Naive thymus-derived CD8-positive, alpha-beta T cell (primary cell): ENCODE measurements around the gene GATAD2A. TPM values are rescaled to one million over a fixed set of nuclear protein-coding genes. Genes with fewer than 3 reads are reported as not detected.
A peak's percentile ranks its signal among the peaks of the same experiment; 100 is the strongest.

Source experiments
- ATAC-seq, 2 donors: fragments of 150-1000 bp; cut with Tn5 transposase in 1 of 2; sonication (Bioruptor Pico), chemical (Tn5 transposase) in 1 of 2; 1 replicate in 1 of 2; 2 replicates in 1 of 2; pipeline ENCODE4 v1.10.0; 2021; ENCODE audit warnings: mild to moderate bottlenecking in 2 of 2, moderate library complexity in 2 of 2
- POLR2A ChIA-PET: fragments of 350-600 bp; sonication (Branson Sonifier 250); formaldehyde crosslinking; loops from one replicate; lab custom pipeline; 2021; ENCODE audit warnings: antibody characterized with exemption; lab: Charles Lee
- DNase-seq, 10 donors: peaks; one replicate each; pipeline versions ENCODE4 v3.0.0 to v3.0.0-alpha.2; 2020 to 2022
- H3K27ac Mint-ChIP-seq, 10 donors: one replicate each; pipeline ENCODE4 v1.8.0; 2020 to 2022; ENCODE audit warnings: mild to moderate bottlenecking in 10 of 10, mixed read lengths in 10 of 10, moderate library complexity in 4 of 10, inconsistent platforms in 1 of 10
- H3K27me3 Mint-ChIP-seq, 5 donors: one replicate each; pipeline ENCODE4 v1.8.0; 2021 to 2022; ENCODE audit warnings: mixed read lengths in 5 of 5
- H3K36me3 Mint-ChIP-seq, 3 donors: one replicate each; pipeline ENCODE4 v1.8.0; 2020 to 2022; ENCODE audit warnings: mixed read lengths in 3 of 3, mild to moderate bottlenecking in 2 of 3, inconsistent platforms in 1 of 3
- H3K4me1 Mint-ChIP-seq, 4 donors: one replicate each; pipeline ENCODE4 v1.8.0; 2021 to 2022; ENCODE audit warnings: mixed read lengths in 4 of 4
- H3K4me3 Mint-ChIP-seq, 10 donors: one replicate each; pipeline ENCODE4 v1.8.0; 2020 to 2022; ENCODE audit warnings: mild to moderate bottlenecking in 10 of 10, mixed read lengths in 10 of 10, moderate library complexity in 6 of 10, inconsistent platforms in 1 of 10
- H3K9me3 Mint-ChIP-seq, 9 donors: one replicate each; pipeline ENCODE4 v1.8.0; 2020 to 2022; ENCODE audit warnings: mixed read lengths in 9 of 9, mild to moderate bottlenecking in 3 of 9, inconsistent platforms in 1 of 9, moderate library complexity in 1 of 9
- polyA plus RNA-seq, 3 donors: library from polyadenylated mRNA; unstranded; fragments of 300-500 nt; fragmentation: Illumina TruSeq; gene quantifications; one replicate each; pipeline ENCODE4 v1.2.3, GENCODE V29; 2021
- total RNA-seq, 8 experiments: library from RNA in 2 of 8; stranded (reverse) in 2 of 8; gene quantifications; one replicate each; pipeline ENCODE4 v1.2.3 and lab custom pipeline; 2021 to 2026

GATAD2A gene
- total and polyA plus RNA-seq, 5 experiments from 2014 or later: 14.5 to 107 (median 35.1) TPM

GRCh38 chr19:19443902-19444680, 38.6 kb downstream of the GATAD2A start:
- Mint-ChIP-seq H3K36me3 (peaks cover 0 to 28% (median 3%) of the 10 kb centered on the region in 3 donors), H3K4me1 (peaks cover 50 to 87% (median 82%) of the 10 kb centered on the region in 4 donors), H3K27me3 (no peaks in the 10 kb centered on the region), H3K27ac (peak overlapping the region; percentile 74 to 93 (median 90)), H3K4me3 (peak overlapping the region in 6 of 10 donors; percentile 11 to 53 (median 26)), H3K9me3 (peaks cover 0 to 3% (median 0%) of the 10 kb centered on the region in 9 donors)
- ATAC-seq: no peak
- DNase-seq: no peak
- POLR2A ChIA-PET: interaction anchor here (0.7 to 2.4 kb wide), 4 partner anchors 11 to 24 kb away, joined by 3 to 7 read pairs (median 4); no protein-coding TSS in a partner anchor

- POLR2A ChIA-PET: interaction anchor here (0.7 to 2.4 kb wide), 5 partner anchors 10 to 23 kb away, joined by 3 to 7 read pairs (median 4); no protein-coding TSS in a partner anchor
- H3K9me3 Mint-ChIP-seq: peaks cover 0 to 3% (median 0%) of the 10 kb centered on the region in 9 donors
- ATAC-seq (peak in 1 of 2 donors; percentile 35), DNase-seq (no peak)
- peak overlapping the region in 7 of 10 donors; percentile 20 to 67 (median 47) for H3K4me3 Mint-ChIP-seq
- H3K27ac Mint-ChIP-seq: peak overlapping the region; percentile 82 to 93 (median 90)
- peaks cover 48 to 85% (median 78%) of the 10 kb centered on the region in 4 donors for H3K4me1 Mint-ChIP-seq
- H3K27me3 Mint-ChIP-seq: no peaks in the 10 kb centered on the region
- peaks cover 0 to 23% (median 3%) of the 10 kb centered on the region in 3 donors for H3K36me3 Mint-ChIP-seq
Observed at GRCh38 chr19:19444681-19445155, 39.2 kb downstream of the GATAD2A start.

GRCh38 chr19:19445288-19445687, 39.8 kb downstream of the GATAD2A start:
- Mint-ChIP-seq H3K4me1 (peaks cover 44 to 86% (median 76%) of the 10 kb centered on the region in 4 donors), H3K4me3 (peak overlapping the region in 5 of 10 donors; percentile 18 to 67 (median 40)), H3K27me3 (no peaks in the 10 kb centered on the region), H3K9me3 (peaks cover 0 to 3% (median 0%) of the 10 kb centered on the region in 9 donors), H3K36me3 (peaks cover 0 to 20% (median 3%) of the 10 kb centered on the region in 3 donors), H3K27ac (peak overlapping the region; percentile 63 to 93 (median 89))
- ATAC-seq (no peak), DNase-seq (no peak)
- POLR2A ChIA-PET: interaction anchor here (0.6 to 2.4 kb wide), 4 partner anchors 10 to 46 kb away, joined by 3 to 7 read pairs (median 4); no protein-coding TSS in a partner anchor

GRCh38 chr19:19445911-19446361, 40.5 kb downstream of the GATAD2A start:
- Mint-ChIP-seq H3K27me3 (no peaks in the 10 kb centered on the region), H3K36me3 (peaks cover 0 to 17% (median 3%) of the 10 kb centered on the region in 3 donors), H3K27ac (peak overlapping the region; percentile 21 to 94 (median 89)), H3K4me1 (peaks cover 43 to 83% (median 74%) of the 10 kb centered on the region in 4 donors), H3K9me3 (peaks cover 0 to 3% (median 0%) of the 10 kb centered on the region in 9 donors), H3K4me3 (peak overlapping the region in 8 of 10 donors; percentile 18 to 80 (median 56))
- POLR2A ChIA-PET: no interaction called here
- ATAC-seq (peak in 1 of 2 donors; percentile 21), DNase-seq (no peak)

GRCh38 chr19:19446655-19447437, 41.4 kb downstream of the GATAD2A start:
- H3K4me1 Mint-ChIP-seq: peaks cover 48 to 89% (median 81%) of the 10 kb centered on the region in 4 donors
- H3K4me3 Mint-ChIP-seq: peak overlapping the region in 9 of 10 donors; percentile 4 to 70 (median 29)
- H3K9me3 Mint-ChIP-seq: peaks cover 0 to 3% (median 0%) of the 10 kb centered on the region in 9 donors
- peak overlapping the region; percentile 77 to 94 (median 90) for H3K27ac Mint-ChIP-seq
- POLR2A ChIA-PET: interaction anchor here (0.8 to 2.0 kb wide), 2 partner anchors 13 to 43 kb away, joined by 3 to 11 read pairs; no protein-coding TSS in a partner anchor
- DNase-seq: no peak
- no peaks in the 10 kb centered on the region for H3K27me3 Mint-ChIP-seq
- H3K36me3 Mint-ChIP-seq: peaks cover 0 to 15% (median 3%) of the 10 kb centered on the region in 3 donors
- no peak for ATAC-seq

- peaks cover 0 to 12% (median 3%) of the 10 kb centered on the region in 3 donors for H3K36me3 Mint-ChIP-seq
- ATAC-seq (peak; percentile 78 to 92), DNase-seq (peak in 8 of 10 donors; percentile 40 to 71 (median 58))
- H3K27ac Mint-ChIP-seq: peak overlapping the region; percentile 77 to 94 (median 90)
- H3K9me3 Mint-ChIP-seq: peaks cover 0 to 3% (median 0%) of the 10 kb centered on the region in 9 donors
- H3K4me1 Mint-ChIP-seq: peaks cover 52 to 93% (median 85%) of the 10 kb centered on the region in 4 donors
- POLR2A ChIA-PET: interaction anchor here (0.5 to 2.0 kb wide), 7 partner anchors 9 to 264 kb away, joined by 3 to 11 read pairs (median 3); no protein-coding TSS in a partner anchor
- H3K27me3 Mint-ChIP-seq: no peaks in the 10 kb centered on the region
- H3K4me3 Mint-ChIP-seq: peak overlapping the region in 9 of 10 donors; percentile 1 to 70 (median 24)
Observed at GRCh38 chr19:19447536-19448237, 42.2 kb downstream of the GATAD2A start.

GRCh38 chr19:19448238-19448544, 42.7 kb downstream of the GATAD2A start:
- ATAC-seq (no peak), DNase-seq (no peak)
- no peak overlapping the region for H3K4me3 Mint-ChIP-seq
- H3K36me3 Mint-ChIP-seq: peaks cover 0 to 10% (median 3%) of the 10 kb centered on the region in 3 donors
- H3K9me3 Mint-ChIP-seq: peaks cover 0 to 3% (median 0%) of the 10 kb centered on the region in 9 donors
- POLR2A ChIA-PET: interaction anchor here (0.6 to 2.0 kb wide), 5 partner anchors 9 to 264 kb away, joined by 3 to 11 read pairs (median 3); no protein-coding TSS in a partner anchor
- H3K27ac Mint-ChIP-seq: peak overlapping the region in 8 of 10 donors; percentile 65 to 94 (median 90)
- peaks cover 50 to 93% (median 86%) of the 10 kb centered on the region in 4 donors for H3K4me1 Mint-ChIP-seq
- no peaks in the 10 kb centered on the region for H3K27me3 Mint-ChIP-seq

GRCh38 chr19:19451429-19452242, 46.2 kb downstream of the GATAD2A start:
- Mint-ChIP-seq H3K4me3 (peak overlapping the region; percentile 28 to 89 (median 66)), H3K27me3 (no peaks in the 10 kb centered on the region), H3K9me3 (no peaks in the 10 kb centered on the region), H3K4me1 (peaks cover 27 to 75% (median 63%) of the 10 kb centered on the region in 4 donors), H3K27ac (peak overlapping the region; percentile 49 to 99 (median 86)), H3K36me3 (peaks cover 0 to 2% (median 0%) of the 10 kb centered on the region in 3 donors)
- POLR2A ChIA-PET: interaction anchor here (1.4 to 1.5 kb wide), 2 partner anchors 9 to 66 kb away, joined by 4 to 8 read pairs; no protein-coding TSS in a partner anchor
- ATAC-seq (peak; percentile 51 to 64), DNase-seq (peak in 2 of 10 donors; percentile 33 to 45)

GRCh38 chr19:19452243-19453124, 47.0 kb downstream of the GATAD2A start:
- Mint-ChIP-seq H3K4me3 (peak overlapping the region; percentile 16 to 89 (median 66)), H3K36me3 (peaks cover 0 to 2% (median 0%) of the 10 kb centered on the region in 3 donors), H3K4me1 (peaks cover 18 to 75% (median 62%) of the 10 kb centered on the region in 4 donors), H3K27ac (peak overlapping the region; percentile 49 to 99 (median 86)), H3K27me3 (no peaks in the 10 kb centered on the region), H3K9me3 (no peaks in the 10 kb centered on the region)
- ATAC-seq (no peak), DNase-seq (peak in 1 of 10 donors; percentile 33)
- POLR2A ChIA-PET: interaction anchor here (1.4 kb wide), 1 partner anchor 8 kb away, joined by 8 read pairs; no protein-coding TSS in a partner anchor

GRCh38 chr19:19453125-19453454, 47.6 kb downstream of the GATAD2A start:
- DNase-seq (no peak), ATAC-seq (no peak)
- POLR2A ChIA-PET: interaction anchor here (0.7 kb wide), 1 partner anchor 51 kb away, joined by 5 read pairs; no protein-coding TSS in a partner anchor
- Mint-ChIP-seq H3K27me3 (no peaks in the 10 kb centered on the region), H3K36me3 (peaks cover 0 to 2% (median 0%) of the 10 kb centered on the region in 3 donors), H3K27ac (peak overlapping the region in 9 of 10 donors; percentile 53 to 99 (median 75)), H3K9me3 (no peaks in the 10 kb centered on the region), H3K4me3 (peak overlapping the region in 3 of 10 donors; percentile 19 to 33 (median 21)), H3K4me1 (peaks cover 18 to 75% (median 61%) of the 10 kb centered on the region in 4 donors)
